Calu3 (cell line): ENCODE results near the gene NRDC. TPM values are rescaled to one million over a fixed set of nuclear protein-coding genes. Genes with fewer than 3 reads are reported as not detected.
"Not testable (repeated sequence)": the region's sequence is repeated elsewhere in the genome, so short reads cannot be mapped to it uniquely, and the experiment has no call there.

Experiments
- BruUV-seq: library from RNA; stranded (reverse); fragments of 400-500 nt; replicated peaks from 2 replicates; lab custom pipeline; 2021; lab: Mats Ljungman, UMichigan
- CTCF ChIA-PET: fragments of 300-600 bp; sonication (Branson Sonifier 250); formaldehyde crosslinking; loops from one replicate; lab custom pipeline; 2022; ENCODE audit warnings: antibody characterized with exemption; lab: Charles Lee
- DNase-seq: peaks from one replicate; pipeline ENCODE4 v3.0.0; 2022
- H3K27ac Mint-ChIP-seq: one replicate; pipeline ENCODE4 v1.8.0; 2022; ENCODE audit warnings: mixed read lengths; ENCODE audit not compliant: unreplicated experiment
- H3K27me3 Mint-ChIP-seq: one replicate; pipeline ENCODE4 v1.8.0; 2022; ENCODE audit warnings: mixed read lengths; ENCODE audit not compliant: unreplicated experiment
- H3K36me3 Mint-ChIP-seq: one replicate; pipeline ENCODE4 v1.8.0; 2022; ENCODE audit warnings: mild to moderate bottlenecking, moderate library complexity, mixed read lengths; ENCODE audit not compliant: insufficient read depth, unreplicated experiment
- H3K4me1 Mint-ChIP-seq: one replicate; pipeline ENCODE4 v1.8.0; 2022; ENCODE audit warnings: mild to moderate bottlenecking, low read depth, mixed read lengths; ENCODE audit not compliant: unreplicated experiment
- H3K4me3 Mint-ChIP-seq: one replicate; pipeline ENCODE4 v1.8.0; 2022; ENCODE audit warnings: mild to moderate bottlenecking, low read depth, moderate library complexity, mixed read lengths; ENCODE audit not compliant: unreplicated experiment
- H3K9me3 Mint-ChIP-seq: one replicate; pipeline ENCODE4 v1.8.0; 2022; ENCODE audit warnings: low read depth, mixed read lengths; ENCODE audit not compliant: unreplicated experiment
- CTCF ChIP-seq: fragments of 200-600 bp; IDR thresholded peaks from one replicate; pipeline ENCODE4 v1.8.0; 2022; ENCODE audit warnings: antibody characterized with exemption; ENCODE audit not compliant: unreplicated experiment
- intact Hi-C: fragments of 100-400 bp; cut with micrococcal nuclease; formaldehyde crosslinking; loops from one replicate; pipeline ENCODE4 v1.10.0; 2022; ENCODE audit not compliant: unreplicated experiment
- total RNA-seq: library from RNA; stranded (reverse); gene quantifications from 2 replicates; pipeline ENCODE4 v1.2.3, GENCODE V29; 2022

Gene NRDC
- total RNA-seq, 1 experiment from 2014 or later: 176 TPM

DNA sequence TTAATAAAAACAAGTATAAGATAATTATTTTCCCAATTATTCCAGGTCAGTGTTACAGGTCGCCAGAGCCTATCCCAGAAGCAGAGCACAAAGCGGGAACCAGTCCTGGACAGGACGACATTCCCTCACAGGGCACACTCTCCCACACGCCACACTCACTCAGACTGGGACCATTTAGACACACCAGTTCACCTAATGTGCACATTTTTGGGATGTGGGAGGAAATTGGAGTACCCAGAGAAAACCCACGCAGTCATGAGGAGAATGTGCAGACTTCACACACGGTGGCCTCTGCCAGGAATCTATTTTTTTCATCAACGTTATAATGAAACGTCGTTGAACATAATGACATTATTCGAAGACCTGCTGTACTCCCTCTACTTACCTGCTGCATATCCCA is 20.5 kb upstream of the NRDC start:
- no peak overlapping the region for H3K27ac Mint-ChIP-seq
- no peak for DNase-seq
- peaks cover 18% of the 10 kb centered on the region for H3K4me1 Mint-ChIP-seq
- CTCF ChIA-PET: interaction anchor here (1.7 kb wide), 1 partner anchor 20 kb away, joined by 4 read pairs; no protein-coding TSS in a partner anchor
- no TSS peak for BruUV-seq
- H3K27me3 Mint-ChIP-seq: peaks cover 44% of the 10 kb centered on the region
- no peak overlapping the region for H3K4me3 Mint-ChIP-seq
- TF ChIP-seq CTCF: no peak
- H3K36me3 Mint-ChIP-seq: no peaks in the 10 kb centered on the region
- intact Hi-C loops: no loop called here
- H3K9me3 Mint-ChIP-seq: no peaks in the 10 kb centered on the region

- CTCF ChIA-PET: interaction anchor here (0.8 to 1.9 kb wide), 5 partner anchors 20 to 107 kb away, joined by 4 to 13 read pairs (median 5); no protein-coding TSS in a partner anchor
- no peak for DNase-seq
- intact Hi-C loops: no loop called here
- H3K27ac Mint-ChIP-seq: no peak overlapping the region
- no peak for TF ChIP-seq CTCF
- no peaks in the 10 kb centered on the region for H3K9me3 Mint-ChIP-seq
- H3K4me1 Mint-ChIP-seq: peaks cover 18% of the 10 kb centered on the region
- no peak overlapping the region for H3K4me3 Mint-ChIP-seq
- peaks cover 44% of the 10 kb centered on the region for H3K27me3 Mint-ChIP-seq
- no peaks in the 10 kb centered on the region for H3K36me3 Mint-ChIP-seq
- BruUV-seq: no TSS peak
Observed at GRCh38 chr1:51898090-51898734, 19.7 kb upstream of the NRDC start.

GRCh38 chr1:51897699-51898031 is 19.1 kb upstream of the NRDC start:
- Mint-ChIP-seq H3K4me3 (no peak overlapping the region), H3K36me3 (no peaks in the 10 kb centered on the region), H3K4me1 (peaks cover 18% of the 10 kb centered on the region), H3K27ac (no peak overlapping the region), H3K27me3 (peaks cover 44% of the 10 kb centered on the region), H3K9me3 (no peaks in the 10 kb centered on the region)
- CTCF ChIA-PET: interaction anchor here (0.8 to 1.9 kb wide), 6 partner anchors 10 to 108 kb away, joined by 3 to 13 read pairs (median 4); no protein-coding TSS in a partner anchor
- no TSS peak for BruUV-seq
- no peak for TF ChIP-seq CTCF
- intact Hi-C loops: loop anchor here (1.0 kb wide), 1 partner anchor 105 kb away; no protein-coding TSS in a partner anchor
- DNase-seq: no peak

DNA sequence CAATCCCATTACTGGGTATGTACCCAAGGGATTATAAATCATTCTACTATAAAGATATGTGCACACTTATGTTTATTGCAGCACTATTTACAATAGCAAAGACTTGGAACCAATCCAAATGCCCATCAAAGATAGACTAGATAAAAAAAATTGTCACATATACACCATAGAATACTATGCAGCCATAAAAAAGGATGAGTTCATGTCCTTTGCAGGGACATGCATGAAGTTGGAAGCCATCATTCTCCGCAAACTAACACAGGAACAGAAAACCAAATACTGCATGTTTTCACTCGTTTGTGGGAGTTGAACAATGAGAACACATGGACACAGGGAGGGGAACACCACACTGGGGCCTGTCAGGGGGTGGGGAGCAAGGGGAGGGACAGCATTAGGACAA is 16.2 kb upstream of the NRDC start:
- Mint-ChIP-seq H3K4me1 (peaks cover 18% of the 10 kb centered on the region), H3K27me3 (peaks cover 68% of the 10 kb centered on the region)
- H3K9me3 Mint-ChIP-seq, intact Hi-C loops, DNase-seq, CTCF ChIA-PET, H3K36me3 Mint-ChIP-seq, H3K27ac Mint-ChIP-seq, H3K4me3 Mint-ChIP-seq, BruUV-seq: not testable (repeated sequence)

DNA sequence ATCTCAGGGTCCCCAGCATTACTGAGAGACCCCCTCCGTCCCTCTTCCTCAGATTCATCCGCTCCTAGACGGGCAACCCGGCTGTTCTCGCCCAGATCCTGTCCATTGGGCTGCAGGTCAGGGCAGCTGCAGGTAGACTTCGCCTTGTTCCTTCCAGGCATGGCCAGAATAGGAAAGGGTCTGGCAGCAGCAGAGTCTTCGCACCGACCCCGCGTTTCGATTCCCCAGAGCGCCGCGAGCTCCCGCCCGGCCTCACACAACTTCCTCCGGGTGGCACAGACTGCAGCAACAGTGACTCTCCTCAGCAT is 265 bp downstream of the NRDC start:
- no TSS peak for BruUV-seq
- peaks cover 12% of the 10 kb centered on the region for H3K27me3 Mint-ChIP-seq
- peaks cover 22% of the 10 kb centered on the region for H3K4me1 Mint-ChIP-seq
- no peaks in the 10 kb centered on the region for H3K36me3 Mint-ChIP-seq
- no peak for TF ChIP-seq CTCF
- H3K27ac Mint-ChIP-seq: no peak overlapping the region
- intact Hi-C loops: no loop called here
- no peak overlapping the region for H3K4me3 Mint-ChIP-seq
- CTCF ChIA-PET: no interaction called here
- H3K9me3 Mint-ChIP-seq: no peaks in the 10 kb centered on the region
- DNase-seq: no peak
